ENCODE results near the gene C21orf58.
"Not testable (repeated sequence)": the region's sequence is repeated elsewhere in the genome, so short reads cannot be mapped to it uniquely, and the experiment has no call there.

C21orf58 gene

GRCh38 chr21:46322351-46323226 lies 1.1 kb downstream of the C21orf58 start:
- DNase-seq: no peak

DNA sequence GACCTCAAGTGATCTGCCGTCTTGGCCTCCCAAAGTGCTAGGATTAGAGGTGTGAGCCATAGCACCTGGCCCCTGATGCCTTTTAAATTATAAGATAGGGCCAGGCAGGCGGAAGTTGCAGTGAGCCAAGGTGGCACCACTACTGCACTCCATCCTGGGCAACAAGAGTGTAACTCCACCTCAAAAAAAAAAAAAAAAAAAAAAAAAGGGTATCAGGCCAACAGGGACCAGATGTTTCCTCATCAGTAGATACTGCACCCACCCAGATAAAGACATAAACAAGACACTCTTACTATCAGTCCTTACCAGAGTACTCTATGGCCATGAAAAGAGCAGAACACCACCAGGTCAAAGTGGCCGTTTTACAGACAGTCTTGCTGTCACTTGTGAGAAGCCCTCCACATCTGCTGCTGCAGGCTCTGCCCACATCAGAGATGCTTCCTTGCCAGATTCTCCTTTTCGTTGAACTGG lies 3.3 kb downstream of the C21orf58 start:
- DNase-seq: no peak

DNA sequence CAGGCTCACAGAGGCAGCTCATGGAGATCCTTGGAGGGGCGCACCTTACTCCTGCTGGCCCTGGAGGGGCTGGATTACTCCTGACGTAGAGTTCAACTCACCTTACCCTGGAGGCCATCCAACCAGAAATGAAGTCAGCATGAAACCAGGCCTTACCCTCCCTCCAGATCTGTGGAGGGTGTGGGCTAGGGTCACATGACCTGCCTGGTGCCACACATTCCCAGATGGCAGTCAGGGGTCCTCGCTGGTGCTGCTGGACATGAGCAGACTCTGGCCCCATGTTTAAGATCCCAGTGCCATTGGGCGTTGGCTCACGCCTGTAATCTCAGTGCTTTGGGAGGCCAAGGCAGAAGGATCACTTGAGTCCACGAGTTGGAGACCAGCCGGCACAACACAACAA lies 4.5 kb downstream of the C21orf58 start:
- DNase-seq: no peak

GRCh38 chr21:46318464-46318845 lies 5.2 kb downstream of the C21orf58 start:
- no peak for DNase-seq

GRCh38 chr21:46317710-46318463 lies 5.8 kb downstream of the C21orf58 start:
- DNase-seq: peak; percentile 22

DNA sequence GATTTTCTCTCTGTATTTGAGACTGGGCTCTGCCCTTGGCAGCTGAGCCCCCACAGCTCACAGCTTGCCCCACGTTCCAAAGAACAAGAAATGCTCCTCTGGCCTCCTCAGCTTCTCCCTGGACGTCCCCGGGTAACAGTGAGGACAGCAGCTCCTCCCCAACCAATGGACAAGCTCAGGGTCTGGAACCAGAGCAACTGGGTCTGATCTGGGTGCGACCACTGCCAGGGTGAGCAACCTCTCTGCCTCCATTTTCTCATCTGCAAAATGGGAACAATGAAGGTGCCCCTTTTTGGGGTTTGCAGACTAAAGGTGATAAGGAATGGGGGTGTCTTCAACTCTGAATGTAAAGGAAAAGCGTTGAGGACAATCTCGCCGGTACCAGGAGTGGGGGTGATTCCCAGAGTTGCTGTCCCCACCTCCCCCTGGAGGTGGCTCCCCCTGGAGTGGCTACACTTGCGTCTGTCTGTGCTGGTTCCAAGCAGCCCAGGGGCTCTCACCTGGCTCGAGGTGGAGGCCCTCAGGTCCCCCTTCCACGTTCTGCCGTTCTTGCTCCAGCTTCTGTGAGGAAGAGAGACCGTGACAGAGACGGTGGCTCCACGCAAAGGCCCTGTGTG lies 6.9 kb downstream of the C21orf58 start:
- no peak for DNase-seq

GRCh38 chr21:46314441-46315020 lies 9.1 kb downstream of the C21orf58 start:
- no peak for DNase-seq

- no peak for DNase-seq
These were observed 10.7 kb downstream of the C21orf58 start for GRCh38 chr21:46312949-46313348.

GRCh38 chr21:46311568-46311967 lies 12.1 kb downstream of the C21orf58 start:
- DNase-seq: no peak

DNA sequence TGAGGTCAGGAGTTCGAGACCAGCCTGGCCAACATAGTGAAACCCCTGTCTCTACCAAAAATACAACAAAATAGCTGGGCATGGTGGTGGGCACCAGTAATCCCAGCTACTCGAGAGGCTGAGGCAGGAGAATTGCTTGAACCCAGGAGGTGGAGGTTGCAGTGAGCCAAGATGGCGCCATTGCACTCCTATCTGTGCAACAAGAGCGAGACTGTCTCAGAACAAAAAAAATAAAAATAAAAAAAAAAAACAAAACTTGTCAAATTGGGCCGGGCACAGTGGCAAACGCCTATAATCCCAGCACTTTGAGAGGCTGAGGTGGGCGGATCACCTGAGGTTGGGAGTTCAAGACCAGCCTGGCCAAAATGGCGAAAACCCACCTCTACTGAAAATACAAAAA lies 13.4 kb downstream of the C21orf58 start:
- not testable (repeated sequence) for DNase-seq

DNA sequence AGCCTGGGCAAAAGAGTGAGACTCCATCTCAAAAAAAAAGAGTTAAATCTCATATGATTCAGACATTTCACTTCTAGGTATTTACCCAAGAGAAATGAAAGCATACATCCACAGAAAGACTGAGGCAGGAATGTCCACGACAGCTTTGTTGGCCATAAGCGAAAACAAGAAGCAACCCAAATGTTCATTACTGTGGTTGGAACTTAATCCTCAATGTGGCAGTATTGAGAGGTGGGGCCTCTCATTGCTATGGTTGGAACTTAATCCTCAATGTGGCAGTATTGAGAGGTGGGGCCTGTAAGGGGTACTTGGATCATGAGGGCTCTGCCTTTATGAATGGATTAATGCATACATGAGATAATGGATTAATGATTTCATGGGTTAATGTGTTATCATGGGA lies 15.2 kb downstream of the C21orf58 start:
- no peak for DNase-seq

DNA sequence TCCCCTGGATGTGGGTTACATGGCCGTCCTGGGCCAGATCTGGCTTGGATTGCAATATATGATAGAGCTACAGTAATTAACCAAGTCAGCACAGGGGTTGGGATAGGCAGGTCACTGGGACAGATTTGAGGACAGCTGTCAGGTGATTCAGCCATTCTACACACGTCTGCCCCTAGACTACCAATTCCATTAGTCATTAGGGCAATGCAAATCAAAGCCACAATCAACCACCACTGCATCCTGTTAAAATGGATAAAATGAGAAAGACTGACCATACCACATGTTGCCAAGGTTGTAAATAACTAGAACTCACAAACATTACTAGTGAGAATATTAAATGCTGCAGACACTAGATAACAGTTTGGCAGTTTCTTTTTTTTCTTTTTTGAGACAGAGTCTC lies 16.0 kb downstream of the C21orf58 start:
- no peak for DNase-seq

GRCh38 chr21:46304955-46305354 lies 18.7 kb downstream of the C21orf58 start:
- DNase-seq: no peak

DNA sequence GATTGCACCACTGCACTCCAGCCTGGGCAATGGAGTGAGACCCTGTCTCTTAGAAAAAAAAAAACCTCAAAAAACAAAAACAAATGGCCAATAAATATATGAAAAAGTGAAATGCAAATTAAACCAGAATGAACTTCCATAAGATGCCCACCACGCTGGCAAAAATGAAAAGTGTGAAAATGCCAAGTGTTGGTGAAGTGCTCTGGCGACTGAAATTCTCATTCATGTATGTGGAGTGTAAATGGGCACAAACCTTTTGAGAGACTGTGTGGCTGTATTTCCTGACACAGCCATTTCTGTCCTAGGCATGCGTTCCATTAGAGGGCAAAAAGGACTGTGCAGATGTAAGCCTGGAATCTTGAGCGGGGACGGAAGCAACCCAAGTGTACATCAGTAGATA lies 19.2 kb downstream of the C21orf58 start:
- DNase-seq: no peak

DNA sequence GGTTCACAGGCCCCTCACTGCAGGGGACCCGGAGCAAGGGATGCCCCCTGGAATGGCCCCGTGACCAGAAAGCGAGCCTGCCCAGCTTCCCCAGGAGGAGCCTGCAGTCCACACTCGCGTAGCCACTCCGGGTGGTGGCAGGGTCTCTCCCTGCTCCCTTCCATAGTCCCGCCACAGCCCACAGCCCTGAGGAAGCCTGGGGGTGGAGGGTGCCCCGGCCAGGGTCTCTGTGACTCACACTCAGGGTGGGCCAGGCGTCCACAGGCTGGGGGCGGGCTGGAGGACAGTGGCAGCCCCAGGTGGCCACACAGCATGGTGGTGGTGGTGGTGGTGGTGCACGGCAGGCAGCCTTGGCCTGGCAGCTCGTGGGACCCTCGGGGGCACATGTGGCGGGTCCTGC lies 21.9 kb downstream of the C21orf58 start:
- no peak for DNase-seq

DNA sequence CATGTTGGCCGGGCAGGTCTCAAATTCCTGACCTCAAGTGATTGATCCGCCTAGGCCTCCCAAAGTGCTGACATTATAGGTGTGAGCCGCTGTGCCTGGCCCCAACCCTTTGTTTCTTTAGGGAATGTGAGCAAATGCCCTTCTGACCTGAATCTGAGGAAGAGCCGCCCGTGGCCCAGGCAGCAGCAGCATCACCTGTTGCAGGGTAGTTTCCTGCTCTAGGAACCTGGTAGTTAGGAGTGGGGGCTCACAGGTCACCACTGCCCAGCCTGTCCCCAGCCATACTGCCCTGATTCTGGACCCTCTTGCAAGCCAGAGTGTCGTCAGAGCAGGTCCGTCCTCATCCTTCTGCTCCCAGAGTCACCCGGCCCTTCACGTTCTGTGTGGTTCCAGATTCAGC lies 24.5 kb downstream of the C21orf58 start:
- no peak for DNase-seq

- no peak for DNase-seq
These were observed 26.1 kb downstream of the C21orf58 start for GRCh38 chr21:46297338-46298271.

GRCh38 chr21:46295996-46296752 lies 27.5 kb downstream of the C21orf58 start:
- no peak for DNase-seq

DNA sequence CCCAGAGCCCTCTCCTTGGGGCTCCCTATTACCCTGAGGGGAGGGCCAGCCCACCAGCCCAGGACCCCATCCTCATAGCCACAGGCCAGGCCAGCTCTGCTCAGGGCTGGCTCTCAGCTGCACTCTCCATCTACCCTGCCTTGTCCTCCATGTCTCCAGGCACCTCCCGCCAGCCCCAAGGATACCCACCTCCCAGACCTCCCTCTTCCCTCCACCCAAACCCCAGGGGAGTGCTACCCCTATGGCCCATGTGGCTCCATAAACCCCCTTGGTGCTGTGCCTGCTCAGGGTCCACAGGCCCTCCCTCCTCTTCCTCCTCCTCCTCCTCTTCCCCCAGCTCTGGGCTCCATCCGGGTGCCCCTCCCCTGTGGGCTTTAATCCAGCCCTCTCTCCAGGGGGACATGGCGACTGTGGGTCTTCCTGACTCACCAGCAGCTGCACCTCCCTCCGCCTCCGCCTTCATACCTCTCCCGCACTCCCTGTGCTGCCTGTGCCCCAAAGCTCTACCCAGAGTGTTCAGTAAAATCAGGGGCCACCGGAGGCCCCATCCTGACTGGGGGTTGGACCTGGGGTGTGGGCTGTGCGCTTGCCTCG lies 28.4 kb downstream of the C21orf58 start:
- no peak for DNase-seq

DNA sequence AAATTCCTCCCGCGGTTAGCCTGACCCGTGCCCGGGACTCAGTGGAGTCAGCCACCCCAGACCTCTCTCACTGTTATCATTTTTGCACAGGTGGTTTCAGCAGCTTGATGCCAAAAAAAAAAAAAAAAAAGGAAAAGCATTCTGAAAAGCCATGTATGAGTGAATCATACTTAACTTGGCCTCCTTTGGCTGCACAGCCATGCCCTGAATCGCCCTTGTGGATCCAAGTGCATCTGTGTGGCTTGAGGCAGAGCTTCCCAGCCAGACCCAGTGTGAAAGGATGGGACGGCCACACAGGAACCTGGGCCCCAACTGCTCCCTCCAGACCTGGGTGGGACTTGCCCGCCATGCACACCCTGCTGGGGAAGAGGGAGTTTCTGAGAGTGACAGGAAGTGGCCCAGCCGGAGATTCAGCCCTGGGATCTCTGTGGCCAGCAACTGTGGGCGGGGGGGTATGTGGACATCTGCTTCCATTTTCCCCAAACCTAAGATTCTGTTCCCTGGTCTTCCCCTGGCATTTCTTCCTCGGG lies 29.0 kb downstream of the C21orf58 start:
- DNase-seq: no peak

DNA sequence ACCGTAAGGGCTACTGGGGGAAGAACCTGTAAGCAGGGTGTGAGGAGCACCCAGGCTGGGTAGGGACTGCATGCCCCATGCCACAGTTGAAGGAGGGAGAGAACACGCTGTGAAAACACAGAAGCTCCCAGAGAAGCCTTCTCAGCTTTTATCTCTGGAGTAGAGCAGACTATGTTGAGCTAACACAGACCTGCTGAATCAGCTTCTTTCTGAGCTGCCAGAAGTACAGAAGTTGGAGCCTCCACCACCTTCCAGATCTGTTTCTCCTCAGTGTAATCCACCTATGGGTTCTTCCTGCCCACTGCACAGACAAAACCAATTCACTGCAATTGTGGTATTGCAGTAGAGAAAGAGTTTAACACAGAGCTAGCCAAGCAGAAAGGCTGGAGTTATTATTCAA lies 32.1 kb downstream of the C21orf58 start:
- no peak for DNase-seq

Data from NCI-H526 treated with DMSO at 0.1 percent for 48 hours (cell line).